ENCODE data around the gene YIF1A. TPM values are rescaled to one million over a fixed set of nuclear protein-coding genes. Genes with fewer than 3 reads are reported as not detected.

The YIF1A gene
- total and polyA plus RNA-seq, 4 donors, result 46.6 to 128 (median 114) TPM

GRCh38 chr11:66282468-66283455, 6.2 kb downstream of the YIF1A start:
- peaks cover 0 to 2% (median 0%) of the 10 kb centered on the region in 3 donors for H3K27me3 ChIP-seq (ENCODE audit: control insufficient read depth in 3 of 3, insufficient read depth in 3 of 3, low read length in 2 of 3)
- H3K9me3 ChIP-seq (ENCODE audit: control insufficient read depth in 4 of 4, insufficient read depth in 3 of 4, low read length in 3 of 4), result no peaks in the 10 kb centered on the region
- H3K4me1 ChIP-seq (ENCODE audit: control insufficient read depth in 5 of 5, insufficient read depth in 5 of 5, low read length in 5 of 5), result peaks cover 0 to 11% (median 3%) of the 10 kb centered on the region in 5 donors
- H3K27ac ChIP-seq (ENCODE audit: low read depth in 1 of 2, low read length in 1 of 2), result no peak overlapping the region
- TF ChIP-seq CTCF (IDR thresholded peaks at IDR 0.05; ENCODE audit: control extremely low read depth, extremely low read depth), result peak; percentile 97
- ATAC-seq (ENCODE audit: insufficient read depth, low FRiP score), result peak; percentile 88
- peaks cover 3 to 18% (median 10%) of the 10 kb centered on the region in 4 donors for H3K36me3 ChIP-seq (ENCODE audit: control insufficient read depth in 4 of 4, insufficient read depth in 4 of 4, low read length in 4 of 4)
- DNase-seq, result peak; percentile 98 to 99 (median 98)
- 14 to 15% methylated on average over 35 of the region's 35 CpGs for WGBS, 2 donors
- H3K9ac ChIP-seq (ENCODE audit: insufficient read depth in 1 of 2, low read length in 2 of 2), result no peak overlapping the region
- H3K4me3 ChIP-seq, result no peak overlapping the region

- no peak overlapping the region for H3K27ac ChIP-seq (ENCODE audit: low read depth in 1 of 2, low read length in 1 of 2)
- H3K4me3 ChIP-seq, result no peak overlapping the region
- peaks cover 0 to 8% (median 0%) of the 10 kb centered on the region in 5 donors for H3K4me1 ChIP-seq (ENCODE audit: control insufficient read depth in 5 of 5, insufficient read depth in 5 of 5, low read length in 5 of 5)
- TF ChIP-seq CTCF (IDR thresholded peaks at IDR 0.05; ENCODE audit: control extremely low read depth, extremely low read depth), result no peak
- no peak for ATAC-seq (ENCODE audit: insufficient read depth, low FRiP score)
- WGBS, 2 donors, result 28 to 33% methylated on average over 19 to 20 of the region's 20 CpGs
- H3K9me3 ChIP-seq (ENCODE audit: control insufficient read depth in 4 of 4, insufficient read depth in 3 of 4, low read length in 3 of 4), result no peaks in the 10 kb centered on the region
- no peak overlapping the region for H3K9ac ChIP-seq (ENCODE audit: insufficient read depth in 1 of 2, low read length in 2 of 2)
- DNase-seq, result no peak
- H3K27me3 ChIP-seq (ENCODE audit: control insufficient read depth in 3 of 3, insufficient read depth in 3 of 3, low read length in 2 of 3), result peaks cover 0 to 2% (median 0%) of the 10 kb centered on the region in 3 donors
- peaks cover 3 to 18% (median 10%) of the 10 kb centered on the region in 4 donors for H3K36me3 ChIP-seq (ENCODE audit: control insufficient read depth in 4 of 4, insufficient read depth in 4 of 4, low read length in 4 of 4)
Observed at GRCh38 chr11:66281776-66282467, 7.0 kb downstream of the YIF1A start.

DNA sequence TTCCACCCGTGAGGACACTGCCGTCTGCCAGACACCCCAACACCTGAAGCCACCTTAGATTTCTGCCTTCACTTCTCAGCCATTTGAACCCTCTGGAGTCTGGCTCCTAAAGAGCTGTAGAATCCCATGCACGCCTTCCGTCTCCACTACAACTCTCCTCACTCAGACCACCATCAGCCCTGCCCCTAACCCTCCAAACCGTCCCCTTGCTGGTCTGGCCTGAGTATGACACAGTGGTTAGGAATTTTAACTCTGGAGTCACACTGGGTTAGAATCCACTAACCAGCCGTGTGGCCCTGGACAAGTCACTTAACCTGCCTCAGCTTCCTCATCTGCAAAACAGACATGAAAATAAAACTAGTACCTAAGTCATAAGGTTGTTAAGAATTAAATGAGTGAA, 7.9 kb downstream of the YIF1A start:
- WGBS, 2 donors, result 83 to 89% methylated on average over 6 of the region's 6 CpGs
- peaks cover 3 to 22% (median 8%) of the 10 kb centered on the region in 4 donors for H3K36me3 ChIP-seq (ENCODE audit: control insufficient read depth in 4 of 4, insufficient read depth in 4 of 4, low read length in 4 of 4)
- H3K27ac ChIP-seq (ENCODE audit: low read depth in 1 of 2, low read length in 1 of 2), result no peak overlapping the region

More for the DNA sequence above, 7.9 kb downstream of the YIF1A start:
- Histone ChIP-seq H3K9ac (ENCODE audit: insufficient read depth in 1 of 2, low read length in 2 of 2) (peak overlapping the region in 1 of 2 donors; percentile 23), H3K27me3 (ENCODE audit: control insufficient read depth in 3 of 3, insufficient read depth in 3 of 3, low read length in 2 of 3) (peaks cover 0 to 2% (median 0%) of the 10 kb centered on the region in 3 donors), H3K4me1 (ENCODE audit: control insufficient read depth in 5 of 5, insufficient read depth in 5 of 5, low read length in 5 of 5) (peaks cover 0 to 8% (median 0%) of the 10 kb centered on the region in 5 donors), H3K9me3 (ENCODE audit: control insufficient read depth in 4 of 4, insufficient read depth in 3 of 4, low read length in 3 of 4) (no peaks in the 10 kb centered on the region), H3K4me3 (no peak overlapping the region)
- TF ChIP-seq CTCF (IDR thresholded peaks at IDR 0.05; ENCODE audit: control extremely low read depth, extremely low read depth), result no peak
- ATAC-seq (ENCODE audit: insufficient read depth, low FRiP score), result no peak
- DNase-seq, result no peak

Measured in lung (tissue), 12 donors.